ENCODE data around the gene CCDC192. TPM values are rescaled to one million over a fixed set of nuclear protein-coding genes. Genes with fewer than 3 reads are reported as not detected.

CCDC192 gene
- total and polyA plus RNA-seq, 2 donors (not counting 3 experiments of a cell fraction or from before 2014, with no cell fraction given) = not detected

DNA sequence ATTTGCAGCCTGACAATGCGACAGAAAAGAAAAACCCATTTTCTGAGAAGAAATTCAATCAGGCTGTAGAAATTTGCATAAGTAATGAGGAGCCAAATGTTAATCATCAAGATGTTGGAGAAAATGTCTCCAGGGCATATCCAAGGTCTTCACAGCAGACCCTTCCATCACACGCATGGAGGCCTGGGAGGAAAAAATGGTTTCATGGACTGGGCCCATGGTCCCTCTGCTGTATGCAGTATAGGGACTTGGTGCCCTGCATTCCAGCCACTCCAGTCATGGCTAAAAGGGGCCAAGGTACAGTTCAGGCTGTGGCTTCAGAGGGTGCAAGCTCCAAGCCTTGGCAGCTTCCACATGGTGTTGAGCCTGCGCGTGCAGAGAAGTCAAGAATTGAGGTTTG, 73.3 kb downstream of the CCDC192 start:
- Histone ChIP-seq H3K4me1 (ENCODE audit: control insufficient read depth, extremely low read depth, insufficient read depth, low read length) (no peaks in the 10 kb centered on the region), H3K36me3 (ENCODE audit: control insufficient read depth in 2 of 2, extremely low read depth in 1 of 2, insufficient read depth in 2 of 2, low read length in 2 of 2) (no peaks in the 10 kb centered on the region), H3K27me3 (ENCODE audit: control insufficient read depth in 2 of 2, insufficient read depth in 2 of 2, low read length in 2 of 2) (no peaks in the 10 kb centered on the region), H4K20me1 (replicated peaks; ENCODE audit: control insufficient read depth, extremely low read depth, insufficient read depth, low read length) (no peaks in the 10 kb centered on the region), H3K27ac (ENCODE audit: insufficient read depth, low read depth, low read length) (no peak overlapping the region), H3K9me3 (replicated peaks; ENCODE audit: control insufficient read depth, insufficient read depth, low read length) (no peaks in the 10 kb centered on the region), H2AFZ (ENCODE audit: low read depth, low read length) (no peak overlapping the region), H3K9me1 (replicated peaks; ENCODE audit: control insufficient read depth, extremely low read depth, insufficient read depth, low read length) (no peaks in the 10 kb centered on the region), H3K4me2 (ENCODE audit: insufficient read depth, low read length) (no peak overlapping the region), H3K4me3 (replicated peaks in 1 of 3; ENCODE audit: insufficient read depth in 1 of 3, low read depth in 1 of 3, low read length in 3 of 3) (no peak overlapping the region), H3K9ac (replicated peaks; ENCODE audit: extremely low read depth, insufficient read depth, low read length) (no peak overlapping the region), H3K79me2 (ENCODE audit: control insufficient read depth, insufficient read depth, low read length) (no peaks in the 10 kb centered on the region)
- FAIRE-seq (no peak), DNase-seq (ENCODE audit: low read depth, low spot score) (no peak)
- POLR2A ChIA-PET = no interaction called here
- CTCF ChIA-PET = no interaction called here
- dilution Hi-C loops (cut with MboI; ENCODE audit: extremely low pct_ligation_motif_present, low sequenced_read_pairs) = no loop called here
- no TSS peak for BruUV-seq (replicated peaks)
- intact Hi-C loops (cut with micrococcal nuclease) = no loop called here
- no peak for TF ChIP-seq GATA2 (IDR thresholded peaks at IDR 0.05; ENCODE audit: insufficient read depth, insufficient read length, low read depth, low read length)
- TF ChIP-seq, protein P1, sequence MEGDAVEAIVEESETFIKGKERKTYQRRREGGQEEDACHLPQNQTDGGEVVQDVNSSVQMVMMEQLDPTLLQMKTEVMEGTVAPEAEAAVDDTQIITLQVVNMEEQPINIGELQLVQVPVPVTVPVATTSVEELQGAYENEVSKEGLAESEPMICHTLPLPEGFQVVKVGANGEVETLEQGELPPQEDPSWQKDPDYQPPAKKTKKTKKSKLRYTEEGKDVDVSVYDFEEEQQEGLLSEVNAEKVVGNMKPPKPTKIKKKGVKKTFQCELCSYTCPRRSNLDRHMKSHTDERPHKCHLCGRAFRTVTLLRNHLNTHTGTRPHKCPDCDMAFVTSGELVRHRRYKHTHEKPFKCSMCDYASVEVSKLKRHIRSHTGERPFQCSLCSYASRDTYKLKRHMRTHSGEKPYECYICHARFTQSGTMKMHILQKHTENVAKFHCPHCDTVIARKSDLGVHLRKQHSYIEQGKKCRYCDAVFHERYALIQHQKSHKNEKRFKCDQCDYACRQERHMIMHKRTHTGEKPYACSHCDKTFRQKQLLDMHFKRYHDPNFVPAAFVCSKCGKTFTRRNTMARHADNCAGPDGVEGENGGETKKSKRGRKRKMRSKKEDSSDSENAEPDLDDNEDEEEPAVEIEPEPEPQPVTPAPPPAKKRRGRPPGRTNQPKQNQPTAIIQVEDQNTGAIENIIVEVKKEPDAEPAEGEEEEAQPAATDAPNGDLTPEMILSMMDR (IDR thresholded peaks at IDR 0.05; ENCODE audit: extremely low read depth in 1 of 2, insufficient read depth in 1 of 2, low read depth in 1 of 2, low read length in 2 of 2) = no peak
- no peak for TF ChIP-seq POLR2A (IDR thresholded peaks at IDR 0.05; ENCODE audit: low read depth, low read length)
- no peak for TF ChIP-seq JUN (IDR thresholded peaks at IDR 0.05; ENCODE audit: borderline replicate concordance, insufficient read depth, insufficient read length, low read depth)

DNA sequence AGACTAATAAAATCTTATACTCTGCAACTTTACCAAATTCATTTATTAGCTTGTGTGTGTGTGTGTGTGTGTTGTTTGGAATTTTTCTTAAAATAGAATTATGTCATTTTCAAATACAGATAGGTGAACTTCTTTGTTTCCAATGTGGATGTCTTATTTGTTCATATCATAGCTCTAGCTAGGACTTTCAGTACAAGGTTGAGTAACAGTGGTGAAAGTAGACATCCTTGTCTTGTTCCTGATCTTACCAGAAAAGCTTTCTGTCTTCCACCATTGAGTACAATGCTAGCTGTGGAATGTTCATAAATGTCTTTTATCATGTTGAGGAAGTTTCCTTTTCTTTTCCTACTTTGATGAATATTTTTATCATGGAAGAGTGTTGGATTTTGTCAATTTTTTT, 74.8 kb downstream of the CCDC192 start:
- H3K27ac ChIP-seq (ENCODE audit: insufficient read depth, low read depth, low read length) = no peak overlapping the region
- BruUV-seq (replicated peaks) = no TSS peak
- TF ChIP-seq FOS (IDR thresholded peaks at IDR 0.05; ENCODE audit: borderline replicate concordance, insufficient read depth, low read length) (no peak), POLR2AphosphoS5 (IDR thresholded peaks at IDR 0.05; ENCODE audit: insufficient read depth, low read depth, low read length) (no peak), MYC (IDR thresholded peaks at IDR 0.05; ENCODE audit: low read depth, low read length) (no peak), GATA2 (IDR thresholded peaks at IDR 0.05; ENCODE audit: insufficient read depth, insufficient read length, low read depth, low read length) (no peak), POLR2A (IDR thresholded peaks at IDR 0.05; ENCODE audit: low read depth, low read length) (no peak), JUN (IDR thresholded peaks at IDR 0.05; ENCODE audit: borderline replicate concordance, insufficient read depth, insufficient read length, low read depth) (no peak), EZH2 (IDR thresholded peaks at IDR 0.05; ENCODE audit: borderline replicate concordance, low read depth, low read length, severe bottlenecking) (no peak)
- TF ChIP-seq, protein P2, sequence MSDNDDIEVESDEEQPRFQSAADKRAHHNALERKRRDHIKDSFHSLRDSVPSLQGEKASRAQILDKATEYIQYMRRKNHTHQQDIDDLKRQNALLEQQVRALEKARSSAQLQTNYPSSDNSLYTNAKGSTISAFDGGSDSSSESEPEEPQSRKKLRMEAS (IDR thresholded peaks at IDR 0.05; ENCODE audit: insufficient read depth, insufficient read length) = no peak
- TF ChIP-seq, protein P1 (IDR thresholded peaks at IDR 0.05; ENCODE audit: extremely low read depth in 1 of 2, insufficient read depth in 1 of 2, low read depth in 1 of 2, low read length in 2 of 2) = no peak
- H2AFZ ChIP-seq (ENCODE audit: low read depth, low read length) = no peak overlapping the region
- no peaks in the 10 kb centered on the region for H3K27me3 ChIP-seq (ENCODE audit: control insufficient read depth in 2 of 2, insufficient read depth in 2 of 2, low read length in 2 of 2)
- H3K9me3 ChIP-seq (replicated peaks; ENCODE audit: control insufficient read depth, insufficient read depth, low read length) = no peaks in the 10 kb centered on the region
- ChIA-PET CTCF (interaction anchor here (0.9 kb wide), 1 partner anchor 19 kb away, joined by 3 read pairs; no protein-coding TSS in a partner anchor), POLR2A (no interaction called here)
- DNase-seq (ENCODE audit: low read depth, low spot score) = no peak
- intact Hi-C loops (cut with micrococcal nuclease) (no loop called here), dilution Hi-C loops (cut with MboI; ENCODE audit: extremely low pct_ligation_motif_present, low sequenced_read_pairs) (no loop called here)
- no peaks in the 10 kb centered on the region for H4K20me1 ChIP-seq (replicated peaks; ENCODE audit: control insufficient read depth, extremely low read depth, insufficient read depth, low read length)
- FAIRE-seq = no peak
- H3K9me1 ChIP-seq (replicated peaks; ENCODE audit: control insufficient read depth, extremely low read depth, insufficient read depth, low read length) = no peaks in the 10 kb centered on the region
- H3K9ac ChIP-seq (replicated peaks; ENCODE audit: extremely low read depth, insufficient read depth, low read length) = no peak overlapping the region
- H3K4me3 ChIP-seq (replicated peaks in 1 of 3; ENCODE audit: insufficient read depth in 1 of 3, low read depth in 1 of 3, low read length in 3 of 3) = no peak overlapping the region
- H3K79me2 ChIP-seq (ENCODE audit: control insufficient read depth, insufficient read depth, low read length) = no peaks in the 10 kb centered on the region
- no peak overlapping the region for H3K4me2 ChIP-seq (ENCODE audit: insufficient read depth, low read length)
- no peaks in the 10 kb centered on the region for H3K4me1 ChIP-seq (ENCODE audit: control insufficient read depth, extremely low read depth, insufficient read depth, low read length)
- H3K36me3 ChIP-seq (ENCODE audit: control insufficient read depth in 2 of 2, extremely low read depth in 1 of 2, insufficient read depth in 2 of 2, low read length in 2 of 2) = no peaks in the 10 kb centered on the region

Measured in endothelial cell of umbilical vein (primary cell).